Lung (tissue), 12 donors: ENCODE measurements around the gene DHX40. TPM values are rescaled to one million over a fixed set of nuclear protein-coding genes. Genes with fewer than 3 reads are reported as not detected.

Experiments
- ATAC-seq: fragments of 200-7000 bp; cut with Tn5 transposase; one replicate; pipeline ENCODE4 v1.9.1; 2020; ENCODE audit warnings: moderate number of reproducible peaks; ENCODE audit not compliant: insufficient read depth, low FRiP score
- DNase-seq, 3 donors: peaks; one replicate each; pipeline ENCODE4 v3.0.0-alpha.2; 2013 to 2017
- H3K27ac ChIP-seq, 2 donors: one replicate each; pipeline ENCODE4 v1.5.1; 2013; ENCODE audit warnings: mild to moderate bottlenecking in 2 of 2, moderate library complexity in 2 of 2, control low read depth in 1 of 2, inconsistent platforms in 1 of 2, low read depth in 1 of 2, low read length in 1 of 2
- H3K27me3 ChIP-seq, 3 donors: one replicate each; pipeline ENCODE4 v1.5.1; 2013; ENCODE audit warnings: low read length in 2 of 3; ENCODE audit not compliant: control insufficient read depth in 3 of 3, insufficient read depth in 3 of 3
- H3K36me3 ChIP-seq, 4 donors: one replicate each; pipeline ENCODE4 v1.5.1; 2013; ENCODE audit warnings: low read length in 4 of 4, mild to moderate bottlenecking in 1 of 4, moderate library complexity in 1 of 4; ENCODE audit not compliant: control insufficient read depth in 4 of 4, insufficient read depth in 4 of 4
- H3K4me1 ChIP-seq, 5 donors: one replicate each; pipeline ENCODE4 v1.5.1; 2013; ENCODE audit warnings: low read length in 5 of 5, mild to moderate bottlenecking in 2 of 5, moderate library complexity in 1 of 5; ENCODE audit not compliant: control insufficient read depth in 5 of 5, insufficient read depth in 5 of 5
- H3K4me3 ChIP-seq: one replicate; pipeline ENCODE4 v1.5.1; 2013; ENCODE audit warnings: mild to moderate bottlenecking, control low read depth, moderate library complexity
- H3K9ac ChIP-seq, 2 donors: one replicate each; pipeline ENCODE4 v1.5.1; 2013; ENCODE audit warnings: low read length in 2 of 2, control low read depth in 1 of 2; ENCODE audit not compliant: insufficient read depth in 1 of 2
- H3K9me3 ChIP-seq, 4 donors: one replicate each; pipeline ENCODE4 v1.5.1; 2013; ENCODE audit warnings: low read length in 3 of 4, mild to moderate bottlenecking in 1 of 4, moderate library complexity in 1 of 4; ENCODE audit not compliant: control insufficient read depth in 4 of 4, insufficient read depth in 3 of 4
- CTCF ChIP-seq: IDR thresholded peaks from 2 replicates; pipeline ENCODE4 v1.5.1; 2012; ENCODE audit warnings: mild to moderate bottlenecking; ENCODE audit errors: control extremely low read depth, extremely low read depth
- WGBS, 2 donors: extraction: QIAGEN DNeasy Blood & Tissue Kit; methylation state at CpG; one replicate each; pipeline ENCODE4 v1.1.7; 2013; 5-methylcytosine and 5-hydroxymethylcytosine counted together
- polyA plus RNA-seq, 2 donors: library from polyadenylated mRNA; stranded (reverse); fragments of 200-250 nt; gene quantifications; one replicate each; pipeline ENCODE4 v1.2.1, GENCODE V29; 2013
- total RNA-seq, 2 donors: library from RNA; depleted of rRNA in 1 of 2; stranded (reverse); fragments of >200 nt in 1 of 2; gene quantifications; one replicate each; pipeline ENCODE4 v1.2.1, GENCODE V29; 2014 to 2021
- donor health status: control.
- donor health status: control.
- donor health status: Bipolar disorder and iron deficiency.
- donor health status: healthy.
- donor health status: DM: yes; HTN: yes; CAD: no.

The DHX40 gene
- total and polyA plus RNA-seq, 4 donors: 12.5 to 74.5 (median 20.0) TPM

- peaks cover 0 to 3% (median 0%) of the 10 kb centered on the region in 5 donors for H3K4me1 ChIP-seq
- no peaks in the 10 kb centered on the region for H3K27me3 ChIP-seq
- H3K4me3 ChIP-seq: no peak overlapping the region
- no peaks in the 10 kb centered on the region for H3K36me3 ChIP-seq
- no peak overlapping the region for H3K27ac ChIP-seq
- no peak for TF ChIP-seq CTCF
- 73 to 79% methylated on average over 2 of the region's 2 CpGs for WGBS, 2 donors
- ATAC-seq (no peak), DNase-seq (no peak)
- no peak overlapping the region for H3K9ac ChIP-seq
- no peaks in the 10 kb centered on the region for H3K9me3 ChIP-seq
These were observed 39.0 kb upstream of the DHX40 start for GRCh38 chr17:59526451-59526850.

- H3K4me3 ChIP-seq: no peak overlapping the region
- no peaks in the 10 kb centered on the region for H3K36me3 ChIP-seq
- no peaks in the 10 kb centered on the region for H3K27me3 ChIP-seq
- TF ChIP-seq CTCF: no peak
- no peaks in the 10 kb centered on the region for H3K9me3 ChIP-seq
- H3K9ac ChIP-seq: no peak overlapping the region
- no peak overlapping the region for H3K27ac ChIP-seq
- no peak for DNase-seq
- WGBS, 2 donors: 89 to 94% methylated on average over 6 of the region's 6 CpGs
- ATAC-seq: no peak
- H3K4me1 ChIP-seq: peaks cover 0 to 3% (median 0%) of the 10 kb centered on the region in 5 donors
These were observed 38.0 kb upstream of the DHX40 start for GRCh38 chr17:59527325-59527917.

- Histone ChIP-seq H3K27me3 (no peaks in the 10 kb centered on the region), H3K9ac (no peak overlapping the region), H3K27ac (no peak overlapping the region), H3K4me3 (no peak overlapping the region), H3K4me1 (peaks cover 0 to 3% (median 0%) of the 10 kb centered on the region in 5 donors), H3K9me3 (no peaks in the 10 kb centered on the region), H3K36me3 (no peaks in the 10 kb centered on the region)
- no peak for DNase-seq
- no peak for TF ChIP-seq CTCF
- 82 to 93% methylated on average over 1 of the region's 1 CpG for WGBS, 2 donors
- no peak for ATAC-seq
These were observed 37.5 kb upstream of the DHX40 start for GRCh38 chr17:59527931-59528330.

GRCh38 chr17:59530531-59530930 lies 34.9 kb upstream of the DHX40 start:
- no peaks in the 10 kb centered on the region for H3K27me3 ChIP-seq

More at GRCh38 chr17:59530531-59530930, 34.9 kb upstream of the DHX40 start:
- Histone ChIP-seq H3K36me3 (no peaks in the 10 kb centered on the region), H3K9ac (no peak overlapping the region), H3K4me3 (no peak overlapping the region), H3K9me3 (no peaks in the 10 kb centered on the region), H3K27ac (no peak overlapping the region), H3K4me1 (peaks cover 0 to 3% (median 0%) of the 10 kb centered on the region in 5 donors)
- no peak for TF ChIP-seq CTCF
- DNase-seq (no peak), ATAC-seq (no peak)
- 90 to 97% methylated on average over 1 of the region's 1 CpG for WGBS, 2 donors
